Uterus (tissue), 2 donors: ENCODE measurements around the gene PES1.
"Not testable (repeated sequence)": the region's sequence is repeated elsewhere in the genome, so short reads cannot be mapped to it uniquely, and the experiment has no call there.

ENCODE experiments used
- CTCF ChIP-seq, 4 experiments: fragments of 200-600 bp in 2 of 4; fragments of 450-650 bp in 2 of 4; sonication (generic) in 2 of 4; IDR thresholded peaks; one replicate each; pipeline ENCODE4 v1.5.1; 2016 to 2019; ENCODE audit warnings: antibody characterized with exemption in 4 of 4, mild to moderate bottlenecking in 2 of 4, moderate library complexity in 1 of 4
- POLR2A ChIP-seq, 2 donors: fragments of 450-650 bp; IDR thresholded peaks; one replicate each; pipeline ENCODE4 v1.6.1; 2016; ENCODE audit warnings: antibody characterized with exemption in 2 of 2, mild to moderate bottlenecking in 1 of 2, moderate library complexity in 1 of 2

DNA sequence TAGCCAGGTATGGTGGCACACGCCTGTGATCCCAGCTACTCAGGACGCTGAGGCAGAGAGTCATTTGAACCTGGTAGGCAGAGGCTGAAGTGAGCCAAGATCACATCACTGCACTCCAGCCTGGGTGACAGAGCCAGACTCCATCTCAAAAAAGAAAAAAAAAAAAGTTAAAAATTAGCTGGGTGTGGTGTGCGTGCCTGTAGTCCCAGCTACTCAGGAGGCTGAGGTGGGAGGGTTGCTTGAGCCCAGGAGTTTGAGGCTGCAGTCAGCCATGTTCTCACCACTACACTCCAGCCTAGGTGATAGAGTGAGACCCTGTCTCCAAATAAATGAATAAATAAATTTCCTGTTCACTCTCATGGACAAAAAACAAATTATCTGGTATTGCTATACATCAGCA, 50.2 kb downstream of the PES1 start:
- TF ChIP-seq CTCF, POLR2A (IDR thresholded peaks at IDR 0.05): not testable (repeated sequence)
